LNCAP (cell line): ENCODE measurements around the gene EEF1AKMT1.

Source experiments
- TF ChIP-seq, protein P1 (sequence below): fragments of 450-650 bp; IDR thresholded peaks from 2 replicates; pipeline ENCODE4 v1.5.1; 2017; ENCODE audit warnings: mild to moderate bottlenecking

The EEF1AKMT1 gene

DNA sequence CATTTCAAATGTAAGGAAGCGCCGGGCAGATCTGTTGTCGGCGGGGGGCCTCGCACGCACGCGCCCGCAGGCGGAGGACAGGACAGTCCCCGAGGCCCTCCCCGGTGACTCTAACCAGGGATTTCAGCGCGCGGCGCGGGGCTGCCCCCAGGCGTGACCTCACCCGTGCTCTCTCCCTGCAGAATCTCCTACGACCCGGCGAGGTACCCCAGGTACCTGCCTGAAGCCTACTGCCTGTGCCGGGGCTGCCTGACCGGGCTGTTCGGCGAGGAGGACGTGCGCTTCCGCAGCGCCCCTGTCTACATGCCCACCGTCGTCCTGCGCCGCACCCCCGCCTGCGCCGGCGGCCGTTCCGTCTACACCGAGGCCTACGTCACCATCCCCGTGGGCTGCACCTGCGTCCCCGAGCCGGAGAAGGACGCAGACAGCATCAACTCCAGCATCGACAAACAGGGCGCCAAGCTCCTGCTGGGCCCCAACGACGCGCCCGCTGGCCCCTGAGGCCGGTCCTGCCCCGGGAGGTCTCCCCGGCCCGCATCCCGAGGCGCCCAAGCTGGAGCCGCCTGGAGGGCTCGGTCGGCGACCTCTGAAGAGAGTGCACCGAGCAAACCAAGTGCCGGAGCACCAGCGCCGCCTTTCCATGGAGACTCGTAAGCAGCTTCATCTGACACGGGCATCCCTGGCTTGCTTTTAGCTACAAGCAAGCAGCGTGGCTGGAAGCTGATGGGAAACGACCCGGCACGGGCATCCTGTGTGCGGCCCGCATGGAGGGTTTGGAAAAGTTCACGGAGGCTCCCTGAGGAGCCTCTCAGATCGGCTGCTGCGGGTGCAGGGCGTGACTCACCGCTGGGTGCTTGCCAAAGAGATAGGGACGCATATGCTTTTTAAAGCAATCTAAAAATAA is 52.1 kb downstream of the EEF1AKMT1 start:
- TF ChIP-seq, protein P1, sequence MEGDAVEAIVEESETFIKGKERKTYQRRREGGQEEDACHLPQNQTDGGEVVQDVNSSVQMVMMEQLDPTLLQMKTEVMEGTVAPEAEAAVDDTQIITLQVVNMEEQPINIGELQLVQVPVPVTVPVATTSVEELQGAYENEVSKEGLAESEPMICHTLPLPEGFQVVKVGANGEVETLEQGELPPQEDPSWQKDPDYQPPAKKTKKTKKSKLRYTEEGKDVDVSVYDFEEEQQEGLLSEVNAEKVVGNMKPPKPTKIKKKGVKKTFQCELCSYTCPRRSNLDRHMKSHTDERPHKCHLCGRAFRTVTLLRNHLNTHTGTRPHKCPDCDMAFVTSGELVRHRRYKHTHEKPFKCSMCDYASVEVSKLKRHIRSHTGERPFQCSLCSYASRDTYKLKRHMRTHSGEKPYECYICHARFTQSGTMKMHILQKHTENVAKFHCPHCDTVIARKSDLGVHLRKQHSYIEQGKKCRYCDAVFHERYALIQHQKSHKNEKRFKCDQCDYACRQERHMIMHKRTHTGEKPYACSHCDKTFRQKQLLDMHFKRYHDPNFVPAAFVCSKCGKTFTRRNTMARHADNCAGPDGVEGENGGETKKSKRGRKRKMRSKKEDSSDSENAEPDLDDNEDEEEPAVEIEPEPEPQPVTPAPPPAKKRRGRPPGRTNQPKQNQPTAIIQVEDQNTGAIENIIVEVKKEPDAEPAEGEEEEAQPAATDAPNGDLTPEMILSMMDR = no peak

DNA sequence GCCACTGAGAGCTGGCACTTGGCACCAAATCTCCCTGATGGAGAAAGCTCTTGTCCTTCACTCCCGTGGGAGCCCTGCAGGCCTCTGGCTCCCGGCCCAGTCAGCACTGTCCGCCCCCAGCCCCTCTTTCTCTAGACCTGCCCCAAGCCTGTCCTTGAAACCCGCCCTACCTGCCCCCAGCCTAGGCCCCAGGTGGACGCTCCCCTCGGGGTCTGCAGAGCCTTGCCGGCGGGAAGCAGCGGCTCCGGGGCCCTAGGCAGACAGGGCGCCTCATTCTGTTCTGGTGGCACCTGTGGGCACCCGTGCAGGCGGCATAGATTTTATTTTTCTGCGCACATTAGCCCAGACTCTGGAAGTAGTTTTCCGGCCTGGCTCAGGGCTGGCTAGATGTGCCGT is 52.7 kb downstream of the EEF1AKMT1 start:
- TF ChIP-seq, protein P1 = no peak

DNA sequence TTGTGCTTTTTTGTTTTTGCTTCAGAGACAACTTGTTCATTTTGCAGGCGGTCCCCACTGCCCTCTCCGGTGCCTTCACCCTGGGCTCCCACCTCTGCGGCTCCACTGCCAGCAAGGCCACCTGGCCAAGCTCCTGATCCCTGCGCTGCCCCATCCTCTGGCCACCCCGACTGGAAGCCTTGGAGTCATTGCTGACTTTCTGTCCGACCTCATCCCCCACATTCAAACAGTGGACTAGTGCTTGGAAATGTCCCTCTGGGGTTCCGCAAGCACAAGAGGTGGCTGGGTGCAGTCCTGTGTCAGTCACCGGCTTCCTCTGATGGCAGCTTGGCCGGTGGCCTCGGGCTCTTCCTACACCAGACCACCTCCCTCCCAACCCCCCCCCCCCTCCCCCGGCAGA is 53.3 kb downstream of the EEF1AKMT1 start:
- TF ChIP-seq, protein P1 = no peak

DNA sequence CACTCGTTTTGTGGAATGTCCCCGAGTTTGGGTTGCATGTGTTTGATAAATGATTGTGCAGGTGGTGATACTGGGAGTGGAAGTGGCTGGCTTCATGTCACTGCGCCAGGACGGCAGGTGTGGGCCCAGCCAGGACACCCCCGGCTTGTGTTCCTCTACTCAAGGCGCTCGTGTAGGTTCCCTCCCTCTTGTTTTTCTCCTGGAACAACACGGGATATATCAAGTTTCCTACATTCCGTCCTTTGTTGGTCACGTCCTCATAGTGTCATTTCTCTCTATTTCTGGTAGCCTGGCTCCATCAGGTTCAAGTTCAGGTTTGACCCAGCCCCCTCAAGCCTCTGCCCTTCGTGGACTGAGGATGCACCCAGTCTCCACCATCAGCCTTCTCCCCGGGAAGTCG is 54.0 kb downstream of the EEF1AKMT1 start:
- TF ChIP-seq, protein P1 = no peak

DNA sequence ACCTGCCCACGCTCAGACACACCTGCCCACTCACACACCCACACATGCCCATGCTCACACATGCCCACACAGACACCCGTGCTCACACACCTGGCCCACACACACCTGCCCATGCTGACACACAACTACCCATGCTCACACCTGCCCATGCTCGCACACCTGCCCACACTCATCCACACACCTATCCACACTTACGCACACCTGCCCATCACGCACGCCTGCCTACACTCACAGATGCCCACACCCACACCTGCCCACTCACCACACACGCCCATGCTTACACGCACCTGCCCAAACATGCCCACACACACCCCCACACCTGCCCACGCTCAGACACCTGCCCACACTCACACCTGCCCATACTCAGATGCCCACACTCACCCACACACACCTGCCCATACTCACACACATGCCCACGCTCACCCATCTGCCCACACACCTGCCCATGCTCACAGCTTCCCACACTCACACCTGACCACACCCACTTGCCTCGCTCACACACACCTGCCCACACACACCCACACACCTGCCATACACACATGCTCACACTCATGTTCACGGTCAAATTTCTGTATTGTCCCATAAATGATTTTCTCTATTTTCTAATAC is 54.7 kb downstream of the EEF1AKMT1 start:
- TF ChIP-seq, protein P1 = no peak

DNA sequence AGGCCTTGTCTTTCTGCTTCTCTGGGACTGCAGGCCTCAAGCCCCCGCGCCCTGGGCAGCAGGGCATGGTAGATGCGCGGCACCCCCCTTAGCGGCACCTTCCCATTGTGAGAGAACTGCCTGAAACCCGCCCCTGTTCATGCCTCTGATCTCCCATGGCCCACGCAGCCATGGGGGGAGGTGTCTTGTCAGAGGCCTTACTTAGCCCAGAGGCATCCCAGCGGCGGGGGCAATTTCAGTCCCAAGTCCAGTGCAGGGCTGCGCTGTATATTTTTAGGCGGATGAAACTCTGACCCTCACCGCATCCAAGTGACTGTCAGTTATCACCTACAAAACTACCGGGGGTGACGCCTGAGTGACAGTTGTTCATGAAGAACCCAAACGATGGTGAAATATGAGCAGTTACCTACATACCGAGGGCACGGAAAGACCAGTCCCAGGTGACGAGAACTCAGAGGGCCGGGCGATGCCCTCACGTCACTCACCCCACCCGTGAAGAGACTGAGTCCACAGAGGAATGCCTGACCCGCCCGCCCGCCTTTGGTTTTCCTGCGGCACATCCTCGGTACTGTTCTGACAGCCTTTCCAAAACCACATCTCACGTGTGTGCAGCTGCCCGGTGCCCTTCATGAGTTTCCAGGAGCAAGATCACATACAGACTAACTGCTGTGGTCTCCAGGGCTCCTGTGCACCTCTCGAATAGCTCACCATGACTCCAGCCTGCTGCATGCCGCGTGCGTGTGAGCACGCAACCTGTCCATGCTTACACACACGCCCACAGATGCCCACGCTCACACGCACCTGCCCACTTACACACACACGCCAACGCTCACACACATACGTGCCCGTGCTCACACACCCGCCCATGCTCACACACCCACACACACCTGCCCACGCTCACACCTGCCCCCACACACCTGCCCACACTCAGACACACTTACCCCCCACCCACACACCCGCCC is 55.9 kb downstream of the EEF1AKMT1 start:
- TF ChIP-seq, protein P1 = no peak

DNA sequence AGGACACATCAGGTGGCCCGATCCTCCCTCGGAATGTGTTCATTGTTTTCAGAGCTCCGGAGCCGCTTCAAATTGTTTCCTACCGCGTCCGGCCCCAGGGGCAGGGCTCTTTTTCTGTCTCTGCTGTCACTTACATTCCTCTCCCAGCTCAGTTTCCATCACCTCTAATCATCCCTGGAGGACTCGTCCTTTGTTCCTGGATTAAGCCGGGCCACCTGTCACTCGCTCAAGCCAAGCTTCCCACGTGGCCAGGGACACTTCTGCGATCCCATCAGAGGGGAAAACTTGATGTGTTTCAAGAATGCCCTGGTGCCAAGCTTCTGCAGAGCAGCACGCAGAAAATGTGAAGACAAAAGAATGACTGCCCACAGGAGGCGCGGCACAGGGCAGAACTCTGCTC is 56.8 kb downstream of the EEF1AKMT1 start:
- TF ChIP-seq, protein P1 = no peak
